Stimulated activated CD8-positive, alpha-beta memory T cell treated with anti-CD3 and anti-CD28 coated beads, Interleukin-12 subunit alpha, Interleukin-12 subunit beta, amount 100 ng/mL, for 1 hour (primary cell): ENCODE measurements around the gene RASGEF1B.
"Not testable (repeated sequence)": the region's sequence is repeated elsewhere in the genome, so short reads cannot be mapped to it uniquely, and the experiment has no call there.

ENCODE experiments used
- DNase-seq: peaks from one replicate; pipeline ENCODE4 v3.0.0-alpha.2; 2020; ENCODE audit warnings: low read depth

Gene RASGEF1B

DNA sequence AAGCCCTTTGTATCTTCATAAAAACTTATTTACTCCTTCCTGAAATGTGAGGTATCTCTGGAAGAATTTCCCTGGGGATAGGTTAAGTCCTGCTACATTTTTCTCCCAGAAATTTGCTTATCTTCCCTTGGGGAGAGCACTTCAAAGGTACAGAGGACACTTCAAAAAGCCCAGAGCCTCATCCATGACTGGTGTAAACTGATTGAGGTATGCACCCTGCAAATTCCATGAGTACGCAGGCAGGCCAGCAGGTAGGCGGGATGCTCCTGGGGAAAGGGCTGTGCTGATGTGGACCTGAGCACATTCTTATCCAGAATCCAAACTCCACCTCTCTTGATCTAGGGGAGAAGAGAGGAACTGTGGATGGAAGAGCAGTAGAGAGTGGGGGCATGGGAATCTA is 26.3 kb upstream of the RASGEF1B start:
- DNase-seq: no peak

DNA sequence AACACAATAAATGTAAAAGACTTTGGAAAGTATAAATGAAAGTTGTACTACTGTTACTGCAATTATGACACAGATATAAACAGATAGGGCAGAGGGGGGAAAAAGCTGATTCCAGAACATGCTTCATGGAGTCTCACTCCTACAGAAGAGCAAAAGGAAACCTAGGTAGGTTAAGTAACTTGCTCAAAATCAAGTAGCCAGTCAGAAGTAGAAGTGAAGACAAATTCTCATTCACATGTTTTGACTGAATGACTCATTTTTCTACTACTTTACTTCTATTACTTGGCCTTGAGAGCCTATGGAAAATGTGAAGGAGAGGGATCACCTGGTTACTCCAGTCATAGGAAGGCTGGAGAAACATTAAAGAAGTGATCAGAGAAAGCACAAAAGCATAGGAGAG is 23.6 kb upstream of the RASGEF1B start:
- DNase-seq: no peak

DNA sequence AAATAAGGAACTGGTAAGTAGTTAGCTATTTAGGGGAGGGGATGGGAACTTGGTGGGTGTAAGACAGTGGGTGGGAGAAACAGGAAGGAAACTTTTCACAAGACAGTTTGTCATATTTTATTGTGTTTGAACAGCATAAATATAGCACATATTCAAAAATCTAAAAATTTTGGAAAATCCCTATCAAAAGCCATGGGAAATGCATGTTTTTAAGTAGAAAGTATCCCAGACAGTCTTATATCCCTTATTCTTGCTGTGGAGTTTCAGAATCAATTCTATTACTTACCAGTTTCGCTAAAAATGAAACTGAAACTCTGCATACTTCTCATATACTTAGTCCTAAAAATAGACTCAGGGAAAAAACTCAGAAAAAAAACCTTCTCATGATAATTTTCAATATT is 22.3 kb upstream of the RASGEF1B start:
- DNase-seq: no peak

DNA sequence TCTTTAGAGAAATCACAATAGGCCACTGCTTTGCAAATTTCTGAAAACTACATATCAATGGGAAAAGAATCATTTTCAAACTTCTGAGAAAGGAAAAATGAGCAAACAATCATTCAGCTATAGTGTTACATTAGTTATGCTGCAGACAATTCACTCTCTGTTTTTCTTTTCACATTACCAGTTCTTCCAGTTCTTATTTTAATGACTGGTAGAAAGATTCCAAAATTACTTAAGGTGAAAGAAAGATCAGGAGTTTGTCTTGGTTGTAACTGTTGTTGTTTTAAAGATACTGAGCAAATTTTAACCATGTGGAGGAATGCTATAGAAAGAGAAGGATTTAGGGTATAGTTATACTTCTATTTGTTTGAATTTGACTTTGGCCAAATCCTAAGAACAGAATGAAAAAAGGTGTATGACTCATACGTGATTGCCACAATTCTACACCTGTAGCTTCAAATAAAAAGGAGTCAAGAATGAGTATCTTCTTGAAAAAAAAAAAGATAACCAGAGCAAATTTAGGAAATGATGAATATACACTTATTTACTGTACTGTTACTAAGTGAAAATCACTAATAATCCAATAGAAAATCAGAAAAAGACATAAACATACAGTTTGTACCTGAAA is 21.0 kb upstream of the RASGEF1B start:
- DNase-seq: no peak

DNA sequence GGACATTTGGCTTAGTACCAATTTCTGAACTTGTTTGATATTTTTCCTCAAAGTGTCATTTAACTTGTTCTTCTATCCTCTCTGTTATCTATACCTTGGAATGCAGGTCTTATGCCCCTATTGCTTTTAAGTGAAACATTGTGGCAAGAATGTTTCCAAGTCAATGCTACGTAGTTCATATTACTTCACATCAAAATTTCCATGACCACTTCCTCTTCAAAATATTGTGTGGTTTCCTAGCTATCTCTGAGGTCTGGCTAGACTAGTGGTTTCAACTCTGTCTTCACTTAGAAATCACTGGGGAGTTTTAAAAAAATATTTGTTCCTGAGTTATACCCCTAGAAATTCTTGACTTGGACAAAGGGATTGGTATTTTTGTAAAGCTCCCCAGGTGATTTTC is 20.2 kb upstream of the RASGEF1B start:
- no peak for DNase-seq

DNA sequence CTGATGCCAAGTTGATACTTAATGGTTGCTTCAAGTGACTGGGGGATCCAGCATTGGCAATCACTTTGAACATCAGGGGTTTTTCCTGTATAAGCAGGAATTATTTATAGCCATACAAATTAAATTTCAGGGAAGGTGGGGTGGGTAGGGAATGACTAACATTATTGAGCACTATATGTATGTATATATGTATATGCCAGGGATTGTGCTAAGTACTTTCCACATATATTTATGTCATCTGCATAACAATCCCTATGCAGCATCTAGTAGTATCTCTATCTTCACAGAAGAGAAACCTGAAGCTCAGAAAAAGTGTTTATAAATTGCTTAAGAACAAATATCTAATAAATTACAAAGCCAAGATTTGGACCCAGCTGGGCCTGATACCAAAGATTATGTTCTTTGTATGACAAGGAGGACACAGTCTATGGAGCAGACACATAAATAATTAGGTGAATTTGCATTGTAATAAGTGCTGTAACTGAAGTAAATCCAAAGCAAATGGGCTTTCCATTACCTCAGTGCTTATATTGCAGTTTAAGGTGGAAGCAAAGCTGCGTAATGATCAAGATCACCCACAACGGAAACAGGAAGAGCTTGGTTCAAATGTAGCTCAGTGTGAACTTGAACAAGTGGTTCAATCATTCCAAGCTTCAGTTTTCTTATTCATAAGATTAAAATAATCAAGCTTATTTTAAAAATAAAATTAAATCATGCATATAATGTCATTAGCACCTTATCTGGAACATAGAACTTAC is 18.9 kb upstream of the RASGEF1B start:
- DNase-seq: no peak

DNA sequence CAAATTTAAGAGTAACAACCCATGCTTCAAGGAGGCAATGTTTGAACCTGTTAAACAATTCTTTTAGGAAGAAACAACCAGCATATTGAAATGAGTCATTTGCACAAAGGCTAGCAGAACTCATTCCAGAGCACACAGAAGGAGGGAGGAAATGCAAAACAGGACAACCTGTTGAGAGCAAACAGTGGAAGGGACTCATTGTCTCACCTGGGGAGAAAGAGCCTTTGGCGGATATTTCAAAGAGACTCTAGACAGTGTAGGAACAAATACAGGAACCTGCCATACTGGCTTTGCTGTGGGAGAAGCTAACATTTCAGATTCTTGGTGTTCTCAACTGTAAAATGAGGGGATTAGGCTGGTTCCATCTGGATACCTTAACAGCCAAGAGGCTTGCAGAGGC is 14.8 kb upstream of the RASGEF1B start:
- no peak for DNase-seq

DNA sequence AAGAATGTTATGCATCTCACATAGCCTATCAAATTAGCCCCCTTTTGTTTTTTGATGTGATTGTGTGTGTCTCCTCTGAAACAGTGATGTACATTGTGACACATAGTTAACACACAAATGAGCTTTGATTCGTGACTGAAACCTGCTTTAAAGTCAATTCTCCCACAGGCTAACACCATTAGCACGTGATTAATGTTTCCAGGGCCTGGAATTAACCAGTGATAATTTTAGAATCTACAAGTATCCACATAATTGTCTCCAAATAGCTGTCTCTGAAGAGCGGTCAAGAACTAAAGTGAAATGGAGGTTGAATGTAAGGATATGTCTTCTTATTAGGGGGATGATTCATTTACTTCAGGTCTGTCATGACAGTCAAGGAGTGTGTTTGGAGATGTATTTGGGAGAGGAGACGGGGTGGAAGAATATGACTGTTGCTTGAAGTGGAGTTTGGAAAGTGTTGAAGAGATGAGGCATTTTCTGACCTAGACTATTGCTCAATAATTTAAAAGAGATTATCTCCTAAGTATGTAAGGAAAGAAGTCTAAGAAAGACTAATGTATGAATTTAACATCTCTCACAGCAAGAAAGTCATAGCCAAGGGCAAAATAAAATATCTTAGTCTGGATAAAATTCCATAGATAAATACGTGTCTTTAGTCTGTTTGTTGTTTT is 13.7 kb upstream of the RASGEF1B start:
- no peak for DNase-seq

DNA sequence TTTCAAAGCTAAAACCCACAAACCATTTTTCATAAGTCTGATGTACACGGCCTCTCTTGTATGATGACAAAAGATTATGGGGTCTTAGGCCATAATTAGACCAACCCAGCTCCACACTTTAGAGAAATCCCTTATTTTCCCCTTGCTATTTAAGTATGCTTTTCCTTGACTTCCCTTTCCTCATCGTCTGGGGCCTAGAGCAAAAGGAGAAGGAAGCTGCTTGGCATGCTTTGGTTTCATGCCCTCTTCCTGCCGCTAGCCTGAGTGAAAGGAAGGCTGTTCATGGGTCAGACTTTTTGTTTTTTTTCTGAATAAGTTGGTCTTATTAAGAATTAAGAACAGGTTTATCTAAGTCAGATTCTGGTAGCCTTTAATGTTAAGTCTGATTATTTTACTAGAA is 10.6 kb upstream of the RASGEF1B start:
- no peak for DNase-seq

DNA sequence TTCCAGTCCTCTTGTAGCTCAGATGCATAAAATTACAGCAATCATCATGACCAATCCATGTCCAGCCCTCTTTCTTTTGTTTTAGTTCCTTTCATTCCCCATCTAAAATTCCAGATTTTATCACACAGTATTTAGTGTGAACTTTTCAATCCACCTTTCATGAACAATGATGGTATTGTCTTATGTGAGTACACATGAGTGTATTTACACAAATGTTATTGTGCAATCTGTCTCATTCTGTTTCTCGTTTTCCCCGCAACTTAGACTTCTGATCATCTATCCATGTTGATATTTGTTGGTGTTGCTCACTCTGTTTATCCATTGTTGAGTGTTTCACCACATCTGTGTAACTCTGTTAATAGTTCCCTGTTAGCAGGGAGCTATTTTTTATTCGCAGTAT is 9.4 kb upstream of the RASGEF1B start:
- no peak for DNase-seq

DNA sequence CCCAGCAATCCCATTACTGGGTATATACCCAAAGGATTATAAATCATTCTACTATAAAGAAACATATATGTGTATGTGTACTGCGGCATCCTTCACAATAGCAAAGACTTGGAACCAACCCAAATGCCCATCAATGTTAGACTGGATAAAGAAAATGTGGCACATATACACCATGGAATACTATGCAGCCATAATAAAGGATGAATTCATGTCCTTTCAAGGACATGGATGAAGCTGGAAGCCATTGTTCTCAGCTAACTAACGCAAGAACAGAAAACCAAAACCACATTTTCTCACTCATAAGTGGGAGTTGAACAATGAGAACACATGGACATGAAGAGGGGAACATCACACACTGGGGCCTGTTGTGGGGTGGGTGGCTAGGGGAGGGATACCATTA is 7.9 kb upstream of the RASGEF1B start:
- not testable (repeated sequence) for DNase-seq

DNA sequence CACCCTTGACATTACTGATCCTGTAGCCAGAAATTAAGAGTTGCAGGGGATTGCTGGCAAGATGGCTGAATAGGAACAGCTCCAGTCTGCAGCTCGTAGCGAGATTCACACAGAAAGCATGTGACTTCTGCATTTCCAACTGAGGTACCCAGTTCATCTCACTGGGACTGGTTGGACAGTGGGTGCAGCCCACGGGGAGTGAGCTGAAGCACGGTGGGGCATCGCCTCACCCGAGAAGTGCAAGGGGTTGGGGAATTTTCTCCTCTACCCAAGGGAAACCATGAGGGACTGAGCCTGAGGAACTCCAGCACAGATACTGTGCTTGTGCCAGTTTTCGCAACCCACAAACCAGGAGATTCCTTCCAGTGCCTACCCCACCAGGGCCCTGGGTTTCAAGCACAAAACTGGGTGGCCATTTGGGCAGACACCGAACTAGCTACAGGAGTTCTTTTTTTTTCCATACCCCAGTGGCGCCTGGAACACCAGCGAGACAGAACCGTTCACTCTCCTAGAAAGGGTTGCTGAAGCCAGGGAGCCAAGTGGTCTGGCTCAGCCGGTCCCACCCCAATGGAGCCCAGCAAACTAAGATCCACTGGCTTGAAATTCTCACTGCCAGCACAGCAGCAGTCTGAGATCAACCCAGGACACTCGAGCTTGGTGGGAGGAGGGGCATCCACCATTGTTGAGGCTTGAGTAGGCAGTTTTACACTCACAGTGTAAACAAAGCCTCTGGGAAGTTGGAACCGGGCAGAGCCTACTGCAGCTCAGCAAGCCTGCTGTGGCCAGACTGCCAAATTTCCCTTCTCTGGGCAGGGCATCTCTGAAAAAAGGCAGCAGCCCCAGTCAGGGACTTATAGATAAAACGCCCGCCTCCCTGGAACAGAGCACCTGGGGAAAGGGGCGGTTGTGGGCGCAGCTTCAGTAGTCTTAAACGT is 1.9 kb upstream of the RASGEF1B start:
- DNase-seq: not testable (repeated sequence)

DNA sequence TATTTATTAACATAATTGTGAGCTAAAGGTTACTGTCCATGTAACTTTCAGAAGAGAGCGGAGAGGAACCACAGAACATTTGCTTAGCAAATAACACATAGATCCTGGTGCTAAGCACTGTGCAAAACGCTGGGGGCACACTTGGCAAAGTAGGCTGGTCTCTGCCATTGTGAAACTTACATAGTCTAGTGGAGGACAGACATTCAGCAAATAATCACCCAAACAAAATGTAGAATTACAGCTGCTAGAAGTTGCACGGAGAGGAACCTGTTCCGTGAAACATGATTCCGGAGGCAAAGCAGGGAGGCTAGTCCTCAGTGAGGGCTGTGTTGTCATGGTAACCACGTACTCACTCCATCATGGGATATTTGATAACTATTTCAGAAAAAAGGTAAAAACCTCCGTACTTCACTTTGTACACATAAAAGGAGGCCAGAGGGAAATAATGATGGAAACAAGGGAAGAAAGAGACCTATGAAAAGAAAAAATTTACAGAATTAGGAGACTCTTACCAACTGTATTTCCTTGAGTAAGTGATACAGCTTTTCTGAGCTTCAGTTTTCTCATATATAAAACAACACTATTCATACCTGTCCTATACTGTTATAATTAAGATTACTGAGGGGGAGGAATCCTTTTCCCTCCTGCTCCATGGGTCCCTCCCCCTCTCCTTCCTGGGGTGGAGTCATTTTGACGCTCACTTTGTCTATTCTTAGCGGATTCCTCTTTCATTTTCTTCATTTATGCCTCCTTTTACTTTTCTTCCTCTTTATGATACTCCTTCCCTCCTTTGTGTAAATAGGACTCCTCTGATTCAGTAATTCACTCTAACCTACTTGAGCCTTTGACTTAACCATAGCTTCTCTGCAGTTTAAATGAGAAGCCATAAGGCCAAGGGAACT is 825 bp upstream of the RASGEF1B start:
- peak; percentile 3 for DNase-seq

DNA sequence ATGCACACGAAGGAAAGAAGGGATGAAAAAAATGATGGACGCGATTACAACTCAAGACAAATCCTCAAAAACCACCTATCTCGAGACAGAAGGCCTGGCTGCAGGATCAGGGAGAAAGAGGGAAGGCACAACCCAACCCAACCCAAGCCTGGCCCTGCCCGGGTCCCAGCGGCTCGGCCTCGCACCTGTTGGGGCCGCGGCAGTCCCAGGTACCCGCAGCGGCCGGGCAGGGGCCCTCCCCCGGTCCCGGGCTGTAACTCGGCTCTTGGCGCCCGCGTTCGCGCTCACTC is 464 bp downstream of the RASGEF1B start:
- no peak for DNase-seq

DNA sequence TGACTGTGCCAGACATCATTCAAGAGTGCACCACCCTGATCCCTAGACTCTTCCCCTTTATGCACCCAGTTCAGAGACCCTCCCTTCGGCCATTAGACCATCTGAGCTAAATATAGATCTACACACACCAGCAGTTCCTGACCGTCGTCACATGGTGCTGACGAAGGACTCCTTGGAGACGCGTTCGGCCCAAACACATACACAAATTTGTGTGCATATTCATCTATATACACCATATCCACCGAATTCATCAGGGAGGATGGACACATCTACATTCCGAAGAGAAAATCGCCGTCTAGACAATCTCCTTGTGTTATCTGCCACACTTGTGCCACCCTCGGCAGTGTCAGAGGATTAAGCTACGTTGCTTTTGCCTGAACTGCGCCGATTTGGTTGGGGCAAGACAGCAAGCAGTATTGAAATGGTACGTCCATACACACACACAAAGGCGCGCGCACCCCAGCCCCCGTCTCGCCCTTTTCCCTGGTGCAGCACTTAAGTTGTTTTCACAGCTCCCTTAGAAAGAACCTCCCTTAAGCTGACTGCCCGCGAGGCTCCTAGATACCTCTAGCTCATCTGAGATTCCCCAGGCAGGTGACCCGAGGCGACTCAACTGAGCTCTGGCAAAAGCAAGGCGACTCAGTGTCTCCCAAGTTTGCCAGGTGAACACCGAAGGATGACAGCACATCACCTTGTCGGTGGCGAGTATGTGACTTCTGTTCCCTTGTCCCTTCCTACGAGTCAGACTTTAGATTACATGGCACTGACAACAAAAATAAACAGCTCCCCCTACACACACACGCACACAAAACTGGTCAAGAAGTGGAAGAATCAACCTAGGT is 1.0 kb downstream of the RASGEF1B start:
- peak; percentile 8 for DNase-seq

DNA sequence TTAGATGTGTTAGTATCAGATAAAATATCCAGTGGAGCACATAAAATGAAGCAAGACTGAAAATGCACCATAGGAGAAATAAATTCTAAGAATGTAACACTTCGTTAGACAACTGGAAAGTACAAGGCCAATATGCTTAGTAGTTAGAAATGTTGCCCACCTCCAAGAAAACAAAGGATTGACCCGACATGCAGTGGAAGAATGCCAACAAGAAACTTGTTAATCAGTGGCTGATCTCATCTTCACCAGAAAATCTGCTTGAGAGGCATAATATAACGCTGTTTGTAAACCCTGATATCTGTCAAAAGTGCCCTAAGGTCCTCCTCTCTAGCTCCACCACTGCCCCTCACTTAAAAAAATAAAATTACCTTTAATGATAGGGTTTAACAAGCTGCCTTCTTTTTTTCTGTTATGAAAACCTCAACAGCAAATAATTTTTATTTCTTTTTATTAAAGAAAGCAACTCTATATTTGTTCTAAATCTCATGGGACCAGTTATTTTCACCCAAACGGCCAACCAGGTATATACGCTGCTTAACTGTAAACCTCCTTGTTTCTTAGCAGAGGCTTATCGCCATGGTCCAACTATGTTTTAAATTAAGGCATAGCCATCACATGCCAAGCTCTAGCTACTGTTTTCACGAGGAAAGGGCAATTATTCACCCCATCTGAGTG is 1.8 kb downstream of the RASGEF1B start:
- no peak for DNase-seq

DNA sequence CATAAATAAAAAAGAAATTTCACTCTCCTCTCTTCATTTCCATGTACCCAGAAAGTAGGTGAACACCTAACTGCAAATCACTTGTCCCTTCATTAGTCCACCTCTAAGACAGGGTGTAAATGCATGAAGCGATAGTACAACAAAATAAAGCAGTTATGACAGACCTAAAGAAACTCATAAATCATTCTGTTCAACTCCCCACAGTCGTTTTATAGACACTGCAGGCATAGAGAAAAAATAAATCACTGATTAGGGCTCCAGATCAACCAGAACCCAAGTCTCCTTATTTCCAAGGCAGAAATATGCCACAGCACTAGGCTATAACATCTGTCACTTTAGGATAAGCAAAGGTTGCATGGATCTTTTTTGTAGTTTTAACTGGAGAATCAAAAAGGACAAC is 3.0 kb downstream of the RASGEF1B start:
- no peak for DNase-seq

DNA sequence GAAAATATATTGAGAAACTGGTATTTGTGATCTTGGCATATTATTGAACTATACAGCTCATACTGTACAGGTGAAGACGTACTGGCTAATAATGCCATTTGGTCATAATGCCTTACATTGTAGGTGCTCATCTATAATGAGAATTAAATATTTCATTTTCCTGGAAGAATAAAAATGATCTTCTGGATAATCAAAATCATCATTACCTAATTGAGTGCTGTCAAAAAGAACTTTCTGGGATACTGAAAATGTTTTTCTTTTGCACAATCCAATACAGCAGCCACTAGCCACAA is 4.1 kb downstream of the RASGEF1B start:
- DNase-seq: no peak

DNA sequence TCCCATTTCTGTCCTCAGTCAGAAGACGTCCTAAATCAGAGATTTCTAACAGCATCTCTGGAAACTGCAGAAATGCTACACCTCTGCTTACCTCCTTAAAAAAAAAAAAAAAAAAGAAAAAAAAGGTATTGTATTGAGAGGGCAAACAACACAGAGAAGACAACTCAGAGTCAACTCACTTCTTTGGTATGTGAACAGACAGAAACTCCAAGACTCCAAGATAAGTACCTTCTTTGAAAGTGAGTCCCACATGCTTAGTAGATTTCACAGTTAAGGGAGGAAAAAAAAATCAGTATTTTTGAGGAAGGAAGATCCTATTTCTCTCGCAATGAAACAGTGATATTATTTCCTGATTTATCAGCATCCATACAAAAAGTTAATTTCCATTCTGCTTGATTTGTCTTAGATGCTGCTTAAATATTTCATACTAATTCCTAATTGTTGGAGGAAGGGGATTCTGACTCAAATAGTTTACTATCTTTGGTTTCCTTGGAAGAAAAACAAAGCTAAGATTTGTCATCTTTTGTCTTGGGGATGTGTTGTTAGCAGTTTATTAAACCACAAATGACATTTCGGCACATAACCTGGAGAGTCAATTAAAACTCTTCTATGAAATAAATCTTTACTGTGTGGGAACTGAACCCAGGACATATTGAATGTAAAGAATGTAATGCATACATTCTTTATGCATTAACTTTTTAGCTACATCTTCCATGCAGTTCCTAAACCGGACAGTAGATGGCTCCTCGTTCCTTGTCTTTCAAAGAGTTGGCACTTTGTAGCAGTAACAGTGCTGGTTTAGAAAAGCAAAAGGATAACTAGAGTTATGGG is 4.7 kb downstream of the RASGEF1B start:
- DNase-seq: peak; percentile 59
